Measurements from ENCODE around the gene NOTCH1. TPM values are rescaled to one million over a fixed set of nuclear protein-coding genes. Genes with fewer than 3 reads are reported as not detected.

The NOTCH1 gene
- total RNA-seq, 2 experiments from 2014 or later = 17.6 to 17.9 TPM

GRCh38 chr9:136493567-136493971, 52.3 kb downstream of the NOTCH1 start:
- intact Hi-C loops (cut with micrococcal nuclease; ENCODE audit: unreplicated experiment) = no loop called here
- Histone ChIP-seq H3K79me2 (ENCODE audit: insufficient read depth, low read depth, low read length) (no peaks in the 10 kb centered on the region), H3K27ac (ENCODE audit: low read depth, low read length, poor library complexity, severe bottlenecking) (no peak overlapping the region), H3K4me2 (ENCODE audit: low read length) (no peak overlapping the region), H3K4me3 (ENCODE audit: low read depth, low read length, poor library complexity, severe bottlenecking) (no peak overlapping the region), H3K9me2 (ENCODE audit: insufficient read depth, low read length) (no peaks in the 10 kb centered on the region), H3K4me1 (ENCODE audit: insufficient read depth, low read length, poor library complexity, severe bottlenecking) (no peaks in the 10 kb centered on the region), H2AFZ (ENCODE audit: low read length) (no peak overlapping the region), H3K9me3 (ENCODE audit: low read length) (no peaks in the 10 kb centered on the region), H3K36me3 (ENCODE audit: insufficient read depth, low read length) (peaks cover 22% of the 10 kb centered on the region; the same call in 1 of the 2 replicates), H4K20me1 (ENCODE audit: insufficient read depth, low read length) (no peaks in the 10 kb centered on the region)
- no TSS peak for BruUV-seq (replicated peaks)
- POLR2A ChIA-PET = no interaction called here
- no peak for TF ChIP-seq EZH2phosphoT487 (IDR thresholded peaks at IDR 0.05; ENCODE audit: borderline replicate concordance, low read depth, low read length)
- TF ChIP-seq, protein P1, sequence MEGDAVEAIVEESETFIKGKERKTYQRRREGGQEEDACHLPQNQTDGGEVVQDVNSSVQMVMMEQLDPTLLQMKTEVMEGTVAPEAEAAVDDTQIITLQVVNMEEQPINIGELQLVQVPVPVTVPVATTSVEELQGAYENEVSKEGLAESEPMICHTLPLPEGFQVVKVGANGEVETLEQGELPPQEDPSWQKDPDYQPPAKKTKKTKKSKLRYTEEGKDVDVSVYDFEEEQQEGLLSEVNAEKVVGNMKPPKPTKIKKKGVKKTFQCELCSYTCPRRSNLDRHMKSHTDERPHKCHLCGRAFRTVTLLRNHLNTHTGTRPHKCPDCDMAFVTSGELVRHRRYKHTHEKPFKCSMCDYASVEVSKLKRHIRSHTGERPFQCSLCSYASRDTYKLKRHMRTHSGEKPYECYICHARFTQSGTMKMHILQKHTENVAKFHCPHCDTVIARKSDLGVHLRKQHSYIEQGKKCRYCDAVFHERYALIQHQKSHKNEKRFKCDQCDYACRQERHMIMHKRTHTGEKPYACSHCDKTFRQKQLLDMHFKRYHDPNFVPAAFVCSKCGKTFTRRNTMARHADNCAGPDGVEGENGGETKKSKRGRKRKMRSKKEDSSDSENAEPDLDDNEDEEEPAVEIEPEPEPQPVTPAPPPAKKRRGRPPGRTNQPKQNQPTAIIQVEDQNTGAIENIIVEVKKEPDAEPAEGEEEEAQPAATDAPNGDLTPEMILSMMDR (conservative IDR thresholded peaks at IDR 0.05; ENCODE audit: low read length) = no peak
- CTCF ChIA-PET (ENCODE audit: unreplicated experiment) = no interaction called here
- no peak for DNase-seq (ENCODE audit: low spot score)

GRCh38 chr9:136492978-136493522, 52.8 kb downstream of the NOTCH1 start:
- Histone ChIP-seq H3K4me2 (ENCODE audit: low read length) (no peak overlapping the region), H2AFZ (ENCODE audit: low read length) (no peak overlapping the region), H3K36me3 (ENCODE audit: insufficient read depth, low read length) (peaks cover 22% of the 10 kb centered on the region; the same call in 1 of the 2 replicates), H3K9me3 (ENCODE audit: low read length) (no peaks in the 10 kb centered on the region), H4K20me1 (ENCODE audit: insufficient read depth, low read length) (no peaks in the 10 kb centered on the region), H3K4me1 (ENCODE audit: insufficient read depth, low read length, poor library complexity, severe bottlenecking) (no peaks in the 10 kb centered on the region), H3K27ac (ENCODE audit: low read depth, low read length, poor library complexity, severe bottlenecking) (no peak overlapping the region), H3K9me2 (ENCODE audit: insufficient read depth, low read length) (no peaks in the 10 kb centered on the region), H3K79me2 (ENCODE audit: insufficient read depth, low read depth, low read length) (no peaks in the 10 kb centered on the region), H3K4me3 (ENCODE audit: low read depth, low read length, poor library complexity, severe bottlenecking) (no peak overlapping the region)
- BruUV-seq (replicated peaks) = no TSS peak
- TF ChIP-seq, protein P1 (conservative IDR thresholded peaks at IDR 0.05; ENCODE audit: low read length) = no peak
- no peak for TF ChIP-seq EZH2phosphoT487 (IDR thresholded peaks at IDR 0.05; ENCODE audit: borderline replicate concordance, low read depth, low read length)
- no peak for DNase-seq (ENCODE audit: low spot score)
- CTCF ChIA-PET (ENCODE audit: unreplicated experiment) = no interaction called here
- POLR2A ChIA-PET = no interaction called here
- intact Hi-C loops (cut with micrococcal nuclease; ENCODE audit: unreplicated experiment) = no loop called here

DNA sequence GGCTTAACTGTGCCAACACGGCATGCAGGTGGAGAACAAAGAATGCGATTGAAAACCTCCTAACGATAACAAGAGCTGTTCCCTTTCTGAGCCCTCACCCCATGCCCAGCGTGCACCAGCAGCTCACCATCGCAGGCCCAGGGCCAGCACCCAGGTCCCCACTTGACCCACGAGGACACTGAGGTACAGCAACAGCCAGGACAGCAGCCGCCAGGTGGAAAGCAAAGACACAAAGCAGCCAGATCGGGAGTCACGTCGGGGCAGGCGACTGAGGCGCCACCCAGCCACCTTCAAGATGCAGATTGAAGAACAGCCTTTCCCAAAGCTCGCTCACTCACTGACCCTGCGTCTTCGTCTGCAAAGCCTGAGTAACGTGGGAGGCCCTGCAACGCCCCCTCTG, 56.1 kb downstream of the NOTCH1 start:
- no peaks in the 10 kb centered on the region for H3K9me2 ChIP-seq (ENCODE audit: insufficient read depth, low read length)
- no peak for DNase-seq (ENCODE audit: low spot score)
- H3K27ac ChIP-seq (ENCODE audit: low read depth, low read length, poor library complexity, severe bottlenecking) = no peak overlapping the region
- no peaks in the 10 kb centered on the region for H3K36me3 ChIP-seq (ENCODE audit: insufficient read depth, low read length)
- H3K4me3 ChIP-seq (ENCODE audit: low read depth, low read length, poor library complexity, severe bottlenecking) = no peak overlapping the region
- H3K9me3 ChIP-seq (ENCODE audit: low read length) = no peaks in the 10 kb centered on the region
- H3K79me2 ChIP-seq (ENCODE audit: insufficient read depth, low read depth, low read length) = no peaks in the 10 kb centered on the region
- ChIA-PET CTCF (ENCODE audit: unreplicated experiment) (interaction anchor here (0.6 kb wide), 1 partner anchor 108 kb away, joined by 3 read pairs; no protein-coding TSS in a partner anchor), POLR2A (no interaction called here)
- no TSS peak for BruUV-seq (replicated peaks)
- intact Hi-C loops (cut with micrococcal nuclease; ENCODE audit: unreplicated experiment) = no loop called here
- peaks cover 2% of the 10 kb centered on the region for H3K4me1 ChIP-seq (ENCODE audit: insufficient read depth, low read length, poor library complexity, severe bottlenecking)
- no peak overlapping the region for H2AFZ ChIP-seq (ENCODE audit: low read length)
- TF ChIP-seq, protein P1 (conservative IDR thresholded peaks at IDR 0.05; ENCODE audit: low read length) = no peak
- no peak for TF ChIP-seq EZH2phosphoT487 (IDR thresholded peaks at IDR 0.05; ENCODE audit: borderline replicate concordance, low read depth, low read length)
- H3K4me2 ChIP-seq (ENCODE audit: low read length) = no peak overlapping the region
- peaks cover 1% of the 10 kb centered on the region; the same call in 1 of the 2 replicates for H4K20me1 ChIP-seq (ENCODE audit: insufficient read depth, low read length)
